ENCODE data around the gene SMYD3. TPM values are rescaled to one million over a fixed set of nuclear protein-coding genes. Genes with fewer than 3 reads are reported as not detected.

Gene SMYD3
- total and polyA plus RNA-seq, 4 donors: 10.5 to 40.1 (median 32.5) TPM

DNA sequence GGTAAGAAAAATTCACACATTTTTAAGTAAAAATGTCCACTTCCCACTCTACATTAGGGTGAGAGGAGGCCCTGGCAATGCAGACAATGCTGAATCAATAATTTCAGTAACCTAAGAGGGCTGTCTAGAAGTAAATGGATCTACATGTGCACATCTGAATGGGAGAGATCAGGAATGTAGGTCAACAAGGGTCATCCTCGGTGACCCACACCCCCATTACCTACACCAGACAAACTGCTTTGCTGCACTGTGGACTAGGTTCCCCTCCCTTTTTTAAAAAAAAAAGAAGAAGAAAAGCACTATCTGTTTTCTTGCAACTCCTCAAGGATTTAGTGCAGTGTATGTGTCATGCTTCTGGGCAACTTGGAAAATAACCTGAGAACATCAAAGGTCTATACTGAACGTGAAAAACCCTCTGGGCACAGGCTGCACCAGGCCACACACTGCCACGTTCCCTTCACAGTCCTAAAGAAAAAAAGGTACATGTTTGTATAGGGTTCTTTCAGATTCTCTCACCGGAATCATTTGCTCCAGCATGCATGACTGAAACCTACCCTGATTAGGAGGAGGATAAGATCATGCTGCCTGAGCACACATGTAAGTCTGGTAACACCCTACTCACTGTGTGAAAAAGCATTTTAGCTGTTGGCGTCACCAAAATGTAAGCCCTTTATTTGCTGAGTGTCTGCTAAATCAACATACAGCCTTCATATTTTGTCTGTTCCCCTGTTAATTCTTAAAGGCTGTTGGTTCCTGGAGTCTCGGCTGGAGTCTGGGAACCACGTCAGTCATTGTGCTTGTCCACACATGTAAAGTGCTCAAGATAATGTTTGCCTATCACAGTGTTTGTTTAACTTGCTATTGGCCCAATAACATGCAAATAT lies 341.0 kb downstream of the SMYD3 start:
- Histone ChIP-seq H3K27ac (ENCODE audit: low read depth in 1 of 2, low read length in 1 of 2) (no peak overlapping the region), H3K9me3 (ENCODE audit: control insufficient read depth in 4 of 4, insufficient read depth in 3 of 4, low read length in 3 of 4) (no peaks in the 10 kb centered on the region), H3K4me3 (no peak overlapping the region), H3K9ac (ENCODE audit: insufficient read depth in 1 of 2, low read length in 2 of 2) (no peak overlapping the region), H3K4me1 (ENCODE audit: control insufficient read depth in 5 of 5, insufficient read depth in 5 of 5, low read length in 5 of 5) (peaks cover 0 to 8% (median 2%) of the 10 kb centered on the region in 5 donors), H3K27me3 (ENCODE audit: control insufficient read depth in 3 of 3, insufficient read depth in 3 of 3, low read length in 2 of 3) (no peaks in the 10 kb centered on the region), H3K36me3 (ENCODE audit: control insufficient read depth in 4 of 4, insufficient read depth in 4 of 4, low read length in 4 of 4) (no peaks in the 10 kb centered on the region)
- peak; percentile 31 for ATAC-seq (ENCODE audit: insufficient read depth, low FRiP score)
- WGBS, 2 donors: 78 to 91% methylated on average over 7 of the region's 7 CpGs
- TF ChIP-seq, protein P1, sequence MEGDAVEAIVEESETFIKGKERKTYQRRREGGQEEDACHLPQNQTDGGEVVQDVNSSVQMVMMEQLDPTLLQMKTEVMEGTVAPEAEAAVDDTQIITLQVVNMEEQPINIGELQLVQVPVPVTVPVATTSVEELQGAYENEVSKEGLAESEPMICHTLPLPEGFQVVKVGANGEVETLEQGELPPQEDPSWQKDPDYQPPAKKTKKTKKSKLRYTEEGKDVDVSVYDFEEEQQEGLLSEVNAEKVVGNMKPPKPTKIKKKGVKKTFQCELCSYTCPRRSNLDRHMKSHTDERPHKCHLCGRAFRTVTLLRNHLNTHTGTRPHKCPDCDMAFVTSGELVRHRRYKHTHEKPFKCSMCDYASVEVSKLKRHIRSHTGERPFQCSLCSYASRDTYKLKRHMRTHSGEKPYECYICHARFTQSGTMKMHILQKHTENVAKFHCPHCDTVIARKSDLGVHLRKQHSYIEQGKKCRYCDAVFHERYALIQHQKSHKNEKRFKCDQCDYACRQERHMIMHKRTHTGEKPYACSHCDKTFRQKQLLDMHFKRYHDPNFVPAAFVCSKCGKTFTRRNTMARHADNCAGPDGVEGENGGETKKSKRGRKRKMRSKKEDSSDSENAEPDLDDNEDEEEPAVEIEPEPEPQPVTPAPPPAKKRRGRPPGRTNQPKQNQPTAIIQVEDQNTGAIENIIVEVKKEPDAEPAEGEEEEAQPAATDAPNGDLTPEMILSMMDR (IDR thresholded peaks at IDR 0.05; ENCODE audit: control extremely low read depth, extremely low read depth): no peak
- peak; percentile 20 to 48 (median 28) for DNase-seq

DNA sequence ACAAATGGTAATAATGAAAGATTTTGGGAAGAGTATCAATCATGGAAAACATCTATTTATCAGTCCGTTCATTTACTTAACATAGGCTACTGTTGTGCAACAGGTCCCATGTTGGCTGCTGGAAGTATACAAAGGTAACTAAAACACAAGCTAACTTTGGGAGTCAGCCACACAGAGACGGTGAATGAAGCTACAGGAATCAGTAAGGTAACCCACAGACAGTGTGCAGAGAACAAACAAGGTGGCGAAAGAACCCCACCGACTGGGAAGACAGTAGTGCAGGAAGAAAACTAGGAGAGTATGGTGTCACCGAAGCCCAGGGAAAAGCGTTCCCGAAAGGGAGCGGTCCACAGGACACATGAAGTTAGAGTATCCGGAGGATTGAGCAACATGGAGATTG lies 342.3 kb downstream of the SMYD3 start:
- Histone ChIP-seq H3K36me3 (ENCODE audit: control insufficient read depth in 4 of 4, insufficient read depth in 4 of 4, low read length in 4 of 4) (peaks cover 0 to 1% (median 0%) of the 10 kb centered on the region in 4 donors), H3K9ac (ENCODE audit: insufficient read depth in 1 of 2, low read length in 2 of 2) (no peak overlapping the region), H3K4me1 (ENCODE audit: control insufficient read depth in 5 of 5, insufficient read depth in 5 of 5, low read length in 5 of 5) (peaks cover 0 to 8% (median 2%) of the 10 kb centered on the region in 5 donors), H3K27me3 (ENCODE audit: control insufficient read depth in 3 of 3, insufficient read depth in 3 of 3, low read length in 2 of 3) (no peaks in the 10 kb centered on the region), H3K27ac (ENCODE audit: low read depth in 1 of 2, low read length in 1 of 2) (no peak overlapping the region), H3K9me3 (ENCODE audit: control insufficient read depth in 4 of 4, insufficient read depth in 3 of 4, low read length in 3 of 4) (no peaks in the 10 kb centered on the region), H3K4me3 (no peak overlapping the region)
- TF ChIP-seq, protein P1 (IDR thresholded peaks at IDR 0.05; ENCODE audit: control extremely low read depth, extremely low read depth): no peak
- 80 to 88% methylated on average over 9 of the region's 9 CpGs for WGBS, 2 donors
- DNase-seq (no peak), ATAC-seq (ENCODE audit: insufficient read depth, low FRiP score) (no peak)

DNA sequence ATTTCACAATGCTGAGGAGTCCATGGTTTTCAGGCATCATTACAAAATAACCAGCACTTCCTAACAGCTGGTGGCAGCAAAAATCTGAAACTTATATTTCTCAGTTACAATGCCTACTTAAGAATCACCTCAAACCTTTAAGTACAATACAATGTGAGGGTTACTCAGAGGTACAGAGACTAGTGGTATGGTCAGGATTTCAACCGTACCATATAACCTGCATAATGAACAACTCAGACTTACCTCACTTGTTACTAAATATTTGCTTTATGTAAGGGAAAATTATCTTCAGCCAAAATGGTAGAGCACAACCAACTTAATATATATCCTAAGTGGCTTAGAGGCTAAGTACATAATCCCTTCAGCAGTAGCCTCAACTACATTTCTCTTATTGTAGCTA lies 344.5 kb downstream of the SMYD3 start:
- 90 to 95% methylated on average over 1 of the region's 1 CpG for WGBS, 2 donors
- no peak for DNase-seq

More for the DNA sequence above, 344.5 kb downstream of the SMYD3 start:
- Histone ChIP-seq H3K9me3 (ENCODE audit: control insufficient read depth in 4 of 4, insufficient read depth in 3 of 4, low read length in 3 of 4) (no peaks in the 10 kb centered on the region), H3K4me3 (no peak overlapping the region), H3K27ac (ENCODE audit: low read depth in 1 of 2, low read length in 1 of 2) (no peak overlapping the region), H3K27me3 (ENCODE audit: control insufficient read depth in 3 of 3, insufficient read depth in 3 of 3, low read length in 2 of 3) (no peaks in the 10 kb centered on the region), H3K36me3 (ENCODE audit: control insufficient read depth in 4 of 4, insufficient read depth in 4 of 4, low read length in 4 of 4) (peaks cover 0 to 1% (median 0%) of the 10 kb centered on the region in 4 donors), H3K4me1 (ENCODE audit: control insufficient read depth in 5 of 5, insufficient read depth in 5 of 5, low read length in 5 of 5) (peaks cover 0 to 8% (median 4%) of the 10 kb centered on the region in 5 donors), H3K9ac (ENCODE audit: insufficient read depth in 1 of 2, low read length in 2 of 2) (no peak overlapping the region)
- ATAC-seq (ENCODE audit: insufficient read depth, low FRiP score): no peak
- TF ChIP-seq, protein P1 (IDR thresholded peaks at IDR 0.05; ENCODE audit: control extremely low read depth, extremely low read depth): no peak
